Smooth muscle cell of the brain vasculature (primary cell): ENCODE results near the gene NTM.

ENCODE experiments used
- DNase-seq: peaks from one replicate; pipeline ENCODE4 v3.0.0-alpha.2; 2012; ENCODE audit warnings: low read depth, low spot score

The NTM gene

DNA sequence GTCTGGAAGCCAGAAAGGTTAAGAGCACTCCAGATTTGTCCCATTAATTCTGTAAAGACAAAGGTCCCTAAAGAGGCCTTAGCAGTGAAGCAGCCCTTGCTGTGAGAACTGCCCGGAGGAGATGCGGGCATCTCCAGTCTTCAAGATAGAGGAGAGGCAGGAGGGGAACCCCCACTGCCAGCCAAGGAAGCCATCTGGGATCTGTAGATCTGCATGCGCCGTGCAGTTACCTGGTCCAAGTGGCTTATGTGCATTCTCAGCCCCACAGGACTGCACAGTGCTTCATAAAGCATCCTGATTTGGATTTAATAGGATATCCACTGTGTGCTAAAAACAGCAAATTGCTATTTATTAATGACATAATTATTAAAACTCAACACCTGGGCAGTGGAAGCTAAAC lies 834.6 kb downstream of the NTM start:
- no peak for DNase-seq

DNA sequence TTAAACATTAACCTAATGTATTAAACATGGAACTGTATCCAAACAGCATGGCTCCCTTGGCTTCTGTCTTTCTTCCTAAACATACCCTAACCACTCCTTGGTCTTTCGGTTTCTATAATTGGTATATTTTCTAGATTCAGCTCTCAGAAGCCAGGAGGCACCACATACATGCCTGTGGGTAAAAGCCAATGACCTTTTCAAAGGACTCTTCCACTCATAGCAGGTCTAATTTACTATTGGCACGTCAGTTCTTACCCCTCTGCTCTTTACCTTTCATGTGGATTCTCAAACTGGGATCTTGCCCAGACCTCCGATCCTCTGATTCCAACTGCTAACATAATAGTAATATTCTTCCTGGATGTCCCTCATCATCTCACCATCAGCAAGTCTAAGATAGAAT lies 835.1 kb downstream of the NTM start:
- no peak for DNase-seq

DNA sequence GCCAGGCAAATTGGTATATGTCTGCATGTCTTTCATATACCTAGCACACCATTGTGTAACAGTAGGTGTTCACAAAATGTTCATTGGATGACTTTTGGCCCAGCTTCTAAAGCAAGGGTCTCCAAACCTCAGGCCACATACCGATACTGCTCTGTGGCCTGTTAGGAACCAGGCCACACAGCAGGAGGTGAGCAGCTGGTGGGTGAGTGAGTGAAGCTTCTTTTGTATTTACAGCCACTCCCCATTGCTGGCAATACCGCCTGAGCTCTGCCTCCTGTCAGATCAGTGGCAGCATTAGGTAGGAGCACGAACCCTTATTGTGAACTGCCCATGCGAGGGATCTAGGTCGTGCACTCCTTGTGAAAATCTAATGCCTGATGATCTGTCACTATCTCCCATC lies 836.6 kb downstream of the NTM start:
- DNase-seq: no peak

GRCh38 chr11:132208477-132209055 lies 838.2 kb downstream of the NTM start:
- DNase-seq: no peak

- DNase-seq: no peak
Observed at GRCh38 chr11:132211479-132211878, 841.1 kb downstream of the NTM start.

- no peak for DNase-seq
Observed at GRCh38 chr11:132217856-132218255, 847.4 kb downstream of the NTM start.

DNA sequence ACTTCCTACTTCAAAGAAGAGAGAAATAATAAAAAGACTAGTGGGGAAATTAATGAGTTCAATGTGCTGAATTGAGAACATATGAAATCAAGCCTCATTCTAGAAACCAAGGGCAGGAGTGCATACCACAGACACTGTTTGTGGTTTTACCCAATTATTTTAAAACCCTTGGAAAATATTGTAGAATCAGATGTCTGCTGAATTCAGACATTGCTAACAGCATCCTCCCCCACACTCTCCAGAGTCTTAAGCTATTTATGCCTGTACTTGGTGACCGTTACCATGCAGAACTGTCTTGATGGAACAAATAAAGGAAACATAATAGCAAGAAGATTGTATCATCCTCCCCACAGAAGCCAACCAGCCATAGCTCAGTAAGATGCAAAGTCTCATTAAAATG lies 850.1 kb downstream of the NTM start:
- peak; percentile 40 for DNase-seq

DNA sequence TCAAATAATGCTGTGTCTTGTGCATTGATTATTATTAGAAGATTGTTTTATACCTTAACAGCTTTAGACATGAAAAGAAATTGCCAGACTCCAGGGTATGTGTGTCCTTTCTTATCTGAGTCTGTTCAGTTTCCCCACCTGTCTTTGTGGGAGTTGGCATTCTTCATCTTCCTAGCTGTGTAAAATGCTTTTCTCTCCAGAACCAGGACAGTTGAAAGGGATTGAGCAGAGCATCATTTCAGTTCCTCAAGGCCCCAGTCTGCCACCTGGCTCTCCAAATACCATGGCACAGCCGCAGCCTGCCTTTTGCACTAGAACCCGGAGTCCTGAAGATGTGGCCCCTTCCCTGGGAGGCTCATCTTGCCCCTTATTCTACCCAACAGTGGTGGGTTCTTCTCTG lies 851.9 kb downstream of the NTM start:
- DNase-seq: no peak

DNA sequence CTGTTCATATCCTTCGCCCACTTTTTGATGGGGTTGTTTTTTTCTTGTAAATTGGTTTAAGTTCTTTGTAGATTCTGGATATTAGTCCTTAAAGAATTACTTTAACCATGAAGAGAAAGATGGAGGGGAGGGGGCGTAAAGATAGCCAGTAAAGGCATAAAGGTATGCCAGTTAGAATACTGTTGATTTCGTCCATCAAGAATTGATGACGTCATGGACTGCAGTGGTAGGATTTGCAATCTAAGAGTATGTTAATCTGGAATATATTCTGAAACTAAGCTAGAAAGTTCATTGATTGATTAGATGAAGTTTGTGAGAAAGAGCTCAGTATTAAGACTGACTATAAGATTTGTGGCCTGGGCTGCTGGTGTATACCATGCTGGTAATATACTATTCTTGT lies 856.1 kb downstream of the NTM start:
- no peak for DNase-seq

DNA sequence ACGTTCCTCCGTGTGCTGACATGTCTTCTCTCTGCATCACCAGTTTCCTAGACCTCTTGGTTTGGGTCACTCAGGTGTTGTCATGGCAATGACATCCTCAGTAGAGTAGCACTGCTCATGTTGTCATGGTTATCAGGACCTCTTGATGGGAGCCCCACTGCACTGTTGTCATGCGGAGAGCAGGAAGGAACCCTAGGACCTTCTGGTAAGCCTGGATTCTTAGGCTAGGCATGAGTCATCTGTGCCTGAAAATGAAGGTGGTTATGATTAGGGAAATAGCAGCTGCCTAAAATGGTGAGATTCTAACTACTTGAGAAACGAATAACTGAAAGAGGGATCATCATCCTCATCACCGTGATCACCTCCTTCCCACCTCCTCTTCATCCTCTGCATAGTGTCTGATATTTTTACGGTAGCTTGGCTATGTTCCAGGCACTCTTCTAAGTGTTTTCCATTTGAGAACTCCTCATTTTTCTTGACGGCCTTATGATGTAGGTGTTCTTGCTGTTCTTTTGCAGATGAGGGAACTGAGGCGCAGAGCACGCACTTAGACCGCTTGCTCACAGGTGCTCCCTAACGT lies 858.4 kb downstream of the NTM start:
- peak; percentile 12 for DNase-seq

DNA sequence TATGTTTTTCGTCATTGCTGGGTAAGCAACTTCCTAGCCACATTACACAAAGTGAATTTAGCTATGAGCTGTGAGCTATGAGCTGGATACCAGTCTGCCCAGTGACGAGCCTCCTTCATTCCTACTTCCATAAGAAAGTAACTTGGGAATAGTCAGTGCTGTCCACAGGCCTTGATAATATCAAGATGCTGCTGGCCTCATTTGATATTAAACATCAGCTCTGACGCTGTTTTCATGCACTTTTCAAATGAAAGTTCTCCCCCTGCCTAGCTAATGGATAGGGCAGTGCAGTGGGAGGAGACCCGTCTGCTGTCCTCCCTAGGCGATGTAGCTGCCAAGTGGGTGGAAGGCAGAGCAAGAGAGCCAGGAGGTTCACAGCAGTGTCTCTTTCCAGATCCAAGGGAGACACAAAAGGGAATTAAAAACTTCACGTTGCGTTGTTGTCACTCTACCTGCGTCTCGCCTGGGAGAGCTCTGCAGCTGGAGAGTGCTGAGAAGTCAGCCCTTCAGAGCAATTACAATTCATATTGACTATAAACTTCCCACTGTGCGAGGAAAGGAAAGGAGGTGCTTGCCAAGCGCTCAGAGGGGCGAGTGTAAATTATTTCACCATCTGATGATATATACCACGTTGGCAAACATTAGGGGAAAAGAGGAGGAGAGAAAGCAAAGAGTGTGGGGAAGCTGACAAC lies 861.4 kb downstream of the NTM start:
- no peak for DNase-seq

DNA sequence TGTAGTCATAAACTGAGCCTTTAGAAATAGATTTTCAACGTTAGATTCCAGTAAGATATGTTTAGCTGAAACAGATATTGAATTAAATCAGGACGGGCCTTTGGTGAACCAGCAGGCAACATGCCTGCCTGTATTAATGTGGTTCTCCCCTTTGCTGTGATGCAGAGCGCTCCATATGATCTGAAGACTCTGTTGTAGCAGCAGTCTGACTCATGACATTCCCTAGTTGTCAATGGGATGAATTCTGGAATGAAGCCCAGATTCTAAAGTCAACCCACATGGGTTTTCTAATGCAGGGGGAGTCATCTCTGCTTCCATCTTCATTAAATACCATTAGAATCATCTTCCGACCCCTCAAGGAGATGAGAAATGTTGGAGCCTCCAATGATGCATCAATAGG lies 864.5 kb downstream of the NTM start:
- no peak for DNase-seq

GRCh38 chr11:132237781-132238180 lies 867.4 kb downstream of the NTM start:
- DNase-seq: no peak

DNA sequence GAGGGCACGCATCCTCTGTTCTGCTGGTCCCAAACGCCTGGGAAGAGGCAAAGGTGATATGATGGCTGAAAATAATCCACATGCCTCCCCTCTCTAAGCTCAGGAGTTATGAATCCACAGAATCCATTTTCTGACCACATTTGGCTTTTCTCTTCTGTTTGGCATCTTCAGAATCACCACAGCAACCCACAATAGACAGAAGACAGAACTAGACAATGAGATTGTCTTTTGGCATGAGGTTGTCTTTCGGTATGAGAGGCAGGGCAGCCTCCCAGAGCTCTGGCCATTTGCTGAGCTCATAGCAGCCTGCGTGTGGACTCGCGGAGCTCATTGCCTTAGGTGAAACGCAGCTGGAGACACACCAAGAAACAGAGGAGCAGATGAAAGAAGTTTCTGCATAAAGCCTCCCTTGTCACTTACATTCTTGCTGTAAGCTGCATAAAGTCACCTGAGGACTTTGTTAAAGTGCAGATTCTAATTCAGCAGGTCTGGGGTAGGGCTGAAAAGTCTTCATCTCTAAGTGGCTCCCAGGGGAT lies 868.0 kb downstream of the NTM start:
- no peak for DNase-seq

- DNase-seq: no peak
Observed at GRCh38 chr11:132240374-132240773, 870.0 kb downstream of the NTM start.

GRCh38 chr11:132242632-132243031 lies 872.2 kb downstream of the NTM start:
- no peak for DNase-seq

GRCh38 chr11:132244846-132245245 lies 874.4 kb downstream of the NTM start:
- no peak for DNase-seq

GRCh38 chr11:132245403-132246385 lies 875.3 kb downstream of the NTM start:
- no peak for DNase-seq

GRCh38 chr11:132248580-132248979 lies 878.2 kb downstream of the NTM start:
- no peak for DNase-seq

GRCh38 chr11:132249256-132249655 lies 878.8 kb downstream of the NTM start:
- no peak for DNase-seq

DNA sequence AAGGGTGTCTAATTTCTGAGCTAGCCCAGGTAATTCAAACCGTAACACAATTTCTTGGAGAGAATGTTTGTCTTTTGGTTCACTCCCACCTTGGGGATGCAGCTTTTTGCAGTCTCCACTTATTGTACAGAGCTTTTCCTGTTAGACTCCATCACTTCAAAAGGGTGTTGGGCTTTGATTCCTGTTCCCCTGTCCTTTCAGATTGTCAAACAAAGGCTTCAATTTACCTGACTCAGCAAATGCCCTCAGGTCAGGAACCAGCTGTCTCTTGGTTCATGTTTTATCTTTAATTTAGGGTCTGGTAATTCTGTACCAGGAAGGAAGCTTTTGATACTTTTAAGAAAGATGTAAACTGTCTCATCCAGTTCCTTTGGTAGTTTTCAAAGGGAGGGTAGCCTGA lies 880.6 kb downstream of the NTM start:
- DNase-seq: no peak
